ENCODE measurements around the gene FKBP6.

GRCh38 chr7:73307436-73307835, 20.5 kb upstream of the FKBP6 start:
- TF ChIP-seq ELK1 (CRISPR knock-in tag; IDR thresholded peaks at IDR 0.05), result no peak
- no peak for TF ChIP-seq FOXA3 (CRISPR knock-in tag; conservative IDR thresholded peaks at IDR 0.05 in 1 of 2, IDR thresholded peaks at IDR 0.05 in 1 of 2)
- TF ChIP-seq ELF4 (CRISPR knock-in tag; IDR thresholded peaks at IDR 0.05), result no peak
- TF ChIP-seq CTCF (IDR thresholded peaks at IDR 0.05 in 2 of 3, conservative IDR thresholded peaks at IDR 0.05 in 1 of 3; ENCODE audit: insufficient read depth in 2 of 3, low read depth in 1 of 3, low read length in 3 of 3), result no peak
- no peak for TF ChIP-seq NR3C1 (CRISPR knock-in tag; IDR thresholded peaks at IDR 0.05)
- no peak for TF ChIP-seq RFX5 (IDR thresholded peaks at IDR 0.05; ENCODE audit: low read depth, low read length)
- TF ChIP-seq TCF7L2 (IDR thresholded peaks at IDR 0.05; ENCODE audit: low read depth, low read length), result no peak
- no peak for TF ChIP-seq TEAD4 (IDR thresholded peaks at IDR 0.05; ENCODE audit: low read length)
- no peak for TF ChIP-seq TEAD4 (CRISPR knock-in tag; IDR thresholded peaks at IDR 0.05; ENCODE audit: borderline replicate concordance)
- TF ChIP-seq ATF3 (IDR thresholded peaks at IDR 0.05), result no peak
- TF ChIP-seq ATF3 (CRISPR knock-in tag; conservative IDR thresholded peaks at IDR 0.05), result no peak
